HUDEP-2 (cell line): Measurements from ENCODE around the gene NDUFB1.

Experiments used
- DNase-seq, 76 experiments: peaks; one replicate each; lab custom pipeline; 2025; ENCODE audit not compliant: unreplicated experiment in 76 of 76; lab: John Stamatoyannopoulos, UW

Gene NDUFB1

DNA sequence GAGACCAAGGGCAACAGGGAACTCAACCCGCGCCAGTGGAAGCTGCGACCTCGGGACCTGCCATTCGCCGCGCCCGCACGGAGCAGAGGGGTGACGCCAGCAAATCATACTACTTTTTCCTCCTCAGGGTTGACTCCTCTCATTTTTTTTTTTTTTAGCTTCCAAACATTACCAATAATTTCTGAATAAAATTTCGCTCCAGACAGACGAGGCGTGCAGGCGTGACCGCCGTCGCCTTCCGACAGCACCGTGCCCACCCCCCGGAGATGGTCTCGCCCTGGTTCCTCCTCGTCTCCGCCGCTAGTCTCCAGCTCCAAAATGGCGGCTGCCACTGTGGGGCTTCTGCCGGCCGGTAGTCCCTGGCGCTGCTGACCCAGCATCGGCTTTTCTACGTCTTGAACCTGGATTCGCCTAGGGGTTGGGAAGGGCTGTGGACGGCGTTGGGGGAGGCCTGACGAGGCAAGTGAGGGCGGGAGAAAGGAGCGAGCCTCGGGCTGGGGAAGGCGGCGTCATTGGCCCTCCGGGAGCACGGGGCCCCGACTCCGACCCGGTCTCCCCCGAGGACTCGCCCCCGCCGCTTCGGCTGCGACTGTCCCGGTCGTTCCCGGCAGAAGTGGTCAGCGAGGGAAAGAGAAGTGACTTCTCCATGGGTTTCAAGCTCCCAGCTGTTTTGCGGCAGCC is at the start of gene NDUFB1, which contains the start of gene CPSF2:
TSS of gene NDUFB1 (minus strand) at position 37 of the 681 bp plus-strand sequence. CDS start 4,069 bp downstream, outside the sequence.
TSS of gene CPSF2 (plus strand) at position 300 of the 681 bp plus-strand sequence. CDS start 9,016 bp downstream, outside the sequence.
- DNase-seq = peak in 73 of 76 experiments; percentile 5 to 94 (median 70)

DNA sequence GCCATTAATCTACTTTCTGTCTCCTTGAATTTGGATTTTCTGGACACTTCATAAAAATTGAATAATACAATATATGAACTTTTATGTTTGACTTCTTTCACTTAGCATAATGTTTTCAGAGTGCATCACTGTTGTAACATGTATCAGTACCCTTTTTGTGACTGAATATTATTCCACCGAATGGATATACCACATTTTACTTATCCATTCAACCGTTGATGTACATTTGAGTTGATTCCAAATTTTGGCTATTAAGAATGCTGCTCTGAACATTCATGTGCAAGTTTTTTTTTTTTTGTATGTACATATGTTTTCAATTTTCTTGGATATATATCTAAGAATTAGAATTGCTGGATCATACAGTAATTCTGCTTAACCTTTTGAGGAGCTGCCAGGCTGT is 43.5 kb upstream of the NDUFB1 start:
- DNase-seq = no peak

DNA sequence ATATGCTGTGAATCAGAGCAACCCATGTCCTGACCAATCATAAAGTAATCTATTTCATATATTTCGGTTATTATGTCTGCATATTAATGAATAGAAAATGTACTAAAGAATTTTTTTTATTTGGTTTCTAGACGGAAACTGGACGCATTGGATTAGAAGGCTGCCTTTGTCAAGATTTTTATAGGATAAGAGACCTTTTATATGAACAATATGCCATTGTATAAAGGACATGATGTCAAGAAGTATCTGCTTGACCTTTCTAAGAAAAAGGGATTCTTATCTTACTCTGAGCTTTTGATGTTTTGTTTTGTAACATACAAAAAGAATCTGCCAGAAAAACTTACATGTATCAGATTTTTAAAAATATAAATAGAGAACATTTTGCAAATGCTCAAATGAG is 40.0 kb upstream of the NDUFB1 start:
- no peak for DNase-seq

DNA sequence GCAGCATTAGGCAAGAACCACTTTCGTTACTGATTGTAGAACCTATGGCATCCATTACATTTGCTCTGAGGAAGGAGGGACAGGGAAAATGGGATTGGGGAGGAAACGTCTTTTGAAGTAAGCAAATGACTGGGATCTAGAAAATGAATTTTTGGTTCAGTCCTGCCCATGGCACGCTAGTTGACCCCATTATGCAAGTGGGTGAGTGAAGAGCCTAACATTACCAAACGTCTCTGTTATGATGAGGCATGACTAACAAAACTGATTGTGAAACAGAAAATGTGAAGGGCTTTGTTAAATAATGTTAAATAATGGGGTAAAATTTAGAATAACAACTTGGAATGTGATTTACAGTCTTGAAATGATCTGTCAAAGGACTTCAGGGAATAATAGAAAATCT is 39.1 kb upstream of the NDUFB1 start:
- no peak for DNase-seq

DNA sequence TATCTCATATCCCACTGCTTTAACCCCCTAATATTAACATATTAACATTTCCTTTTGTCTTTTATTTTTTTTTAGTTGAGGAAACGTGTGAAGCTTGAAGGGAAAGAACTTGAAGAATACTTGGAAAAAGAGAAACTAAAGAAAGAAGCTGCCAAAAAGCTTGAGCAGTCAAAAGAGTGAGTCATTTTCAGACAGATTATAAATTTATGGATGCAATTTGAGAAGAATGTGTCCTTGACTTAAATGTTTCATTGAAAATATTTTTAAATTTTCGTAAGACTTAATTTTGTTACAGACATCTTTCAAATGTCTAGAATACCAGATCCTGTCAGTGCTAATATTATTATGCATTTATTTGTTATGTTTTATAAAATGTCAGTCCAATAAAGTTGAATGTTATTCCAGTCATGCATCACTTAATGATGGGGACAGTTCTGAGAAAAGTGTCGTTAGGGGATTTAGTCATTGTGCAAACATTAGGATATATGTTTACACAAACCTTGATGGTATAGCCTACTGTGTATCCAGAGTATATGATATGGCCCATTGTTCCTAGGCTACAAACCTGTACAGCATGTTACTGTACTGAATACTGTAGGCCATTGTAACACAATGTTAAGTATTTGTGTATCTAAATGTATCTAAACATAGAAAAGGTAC is 32.9 kb upstream of the NDUFB1 start:
- DNase-seq = no peak

DNA sequence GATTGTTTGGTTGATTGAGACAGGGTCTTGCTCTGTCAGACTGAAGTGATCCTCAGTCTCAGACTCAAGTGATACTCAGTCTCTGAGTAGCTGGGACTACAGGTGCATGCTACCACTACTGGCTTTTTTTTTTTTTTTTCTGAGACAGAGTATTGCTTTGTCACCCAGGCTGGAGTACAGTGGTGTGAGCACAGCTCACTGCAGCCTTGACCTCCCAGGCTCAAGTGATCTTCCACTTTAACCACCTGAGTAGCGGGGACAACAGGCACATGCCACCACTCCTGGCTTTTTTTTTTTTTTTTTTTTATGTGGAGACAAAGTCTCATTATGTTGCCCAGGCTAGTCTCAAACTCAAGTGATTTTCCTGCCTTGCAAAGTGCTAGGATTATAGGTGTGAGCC is 32.1 kb upstream of the NDUFB1 start:
- no peak for DNase-seq

DNA sequence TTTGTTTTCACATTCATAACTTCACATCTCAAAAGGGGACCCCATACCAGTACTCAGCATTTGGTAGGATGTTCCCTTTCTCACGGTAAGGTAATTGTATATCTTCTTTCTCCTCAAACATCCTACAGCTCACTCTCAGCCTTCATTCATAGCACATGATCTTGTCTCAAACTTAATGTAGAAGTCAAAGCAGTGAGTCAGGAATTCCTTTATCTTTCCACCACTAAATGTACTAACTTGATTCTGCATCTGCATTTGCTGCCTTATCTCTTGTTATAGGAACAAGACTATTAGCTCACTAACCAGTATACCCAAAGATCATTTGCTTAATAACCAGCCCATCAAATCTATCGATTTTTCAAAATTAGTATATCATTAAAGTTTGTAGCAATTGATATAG is 23.2 kb upstream of the NDUFB1 start:
- peak in 6 of 76 experiments; percentile 3 to 43 (median 18) for DNase-seq

DNA sequence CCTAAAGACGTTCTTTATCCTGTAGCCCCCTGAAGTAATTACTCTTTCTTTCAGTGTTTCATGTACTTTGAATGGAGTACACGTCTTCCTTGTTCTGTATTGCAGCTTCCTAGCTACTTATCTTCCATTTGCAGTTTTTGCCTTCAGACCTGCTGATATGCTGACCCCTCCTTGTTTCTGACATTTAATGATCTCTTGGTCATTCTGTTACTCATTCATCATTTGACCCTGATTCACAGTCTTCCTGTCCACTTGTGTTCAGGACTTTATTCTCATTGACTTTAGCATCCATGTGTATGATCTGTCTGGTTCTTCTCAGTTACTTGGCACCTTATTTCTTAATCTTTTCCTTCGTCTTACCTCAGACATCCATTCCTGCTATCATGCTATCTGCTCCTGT is 22.5 kb upstream of the NDUFB1 start:
- peak in 2 of 76 experiments; percentile 15 to 23 for DNase-seq

DNA sequence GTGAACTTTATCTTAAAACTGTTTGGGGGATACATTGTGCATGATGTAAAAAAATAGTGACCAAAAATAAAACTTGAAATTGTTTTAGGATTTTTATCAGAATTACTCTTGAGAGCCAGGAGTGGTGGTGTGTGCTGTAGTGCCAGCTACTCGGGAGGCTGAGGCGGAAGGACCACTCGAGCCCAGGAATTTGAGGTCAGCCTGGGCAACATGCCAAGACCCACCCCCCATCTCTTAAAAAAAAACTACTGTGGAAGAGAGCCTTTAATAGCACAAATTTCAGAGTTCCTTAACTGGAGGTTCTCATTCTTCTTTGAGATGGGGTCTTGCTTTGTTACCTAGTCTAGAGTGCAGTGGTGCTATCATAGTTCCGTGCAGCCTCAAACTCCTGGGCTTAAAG is 21.8 kb upstream of the NDUFB1 start:
- DNase-seq = no peak

DNA sequence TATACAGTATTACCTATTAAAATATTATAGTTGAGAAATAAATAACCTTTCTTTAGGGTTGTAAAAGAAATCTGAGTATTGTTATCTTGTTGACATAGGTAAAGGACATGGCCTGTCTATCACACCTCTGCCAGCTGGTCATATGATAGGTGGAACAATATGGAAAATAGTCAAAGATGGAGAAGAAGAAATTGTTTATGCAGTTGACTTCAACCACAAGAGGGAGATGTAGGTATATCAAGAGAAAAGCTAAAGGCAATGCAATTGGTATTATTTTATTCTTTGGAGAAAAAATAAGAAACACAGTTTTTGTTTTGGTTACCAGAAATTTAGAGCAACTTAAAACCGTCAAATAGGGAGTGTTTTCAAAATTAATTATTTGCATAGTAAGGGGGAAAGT is 13.8 kb upstream of the NDUFB1 start:
- peak in 5 of 76 experiments; percentile 5 to 27 (median 6) for DNase-seq

DNA sequence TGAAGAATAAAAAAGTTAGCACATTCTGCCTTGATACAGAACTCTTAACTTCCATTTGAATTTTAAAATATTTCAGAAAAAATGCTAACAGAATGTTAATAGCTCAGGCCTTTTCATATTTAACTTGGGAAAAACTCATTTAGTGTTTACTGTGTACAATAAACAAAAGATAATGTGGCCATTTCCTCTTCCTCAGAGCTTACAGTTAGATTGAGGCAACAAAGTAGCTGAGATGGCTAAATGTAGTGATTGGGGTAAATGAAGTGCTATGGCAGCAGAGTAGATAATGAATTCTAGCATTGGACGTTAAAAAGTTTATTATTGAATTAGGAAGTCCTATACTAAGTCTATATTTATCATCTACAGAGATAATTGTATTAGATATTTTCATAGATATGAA is 12.9 kb upstream of the NDUFB1 start:
- DNase-seq = no peak

DNA sequence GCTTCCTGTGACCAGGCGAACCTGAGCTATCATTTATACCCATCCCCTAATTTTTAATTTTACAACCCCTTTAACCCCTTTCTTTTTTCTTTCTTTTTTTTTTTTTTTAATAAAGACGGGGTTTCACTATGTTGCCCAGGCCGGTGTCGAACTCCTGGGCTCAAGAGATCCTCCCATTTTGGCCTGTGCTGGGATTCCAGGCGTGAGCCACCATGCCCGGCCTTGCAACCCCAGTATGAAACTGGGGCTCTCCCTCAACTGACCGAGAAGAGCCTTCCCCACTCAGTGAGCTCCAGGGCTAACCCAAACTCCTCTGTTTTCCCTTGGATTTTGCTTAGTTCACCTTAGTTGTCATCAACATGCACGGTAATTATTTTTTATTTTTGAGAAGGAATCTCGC is 1.3 kb upstream of the NDUFB1 start:
- peak in 2 of 76 experiments; percentile 3 to 4 for DNase-seq

DNA sequence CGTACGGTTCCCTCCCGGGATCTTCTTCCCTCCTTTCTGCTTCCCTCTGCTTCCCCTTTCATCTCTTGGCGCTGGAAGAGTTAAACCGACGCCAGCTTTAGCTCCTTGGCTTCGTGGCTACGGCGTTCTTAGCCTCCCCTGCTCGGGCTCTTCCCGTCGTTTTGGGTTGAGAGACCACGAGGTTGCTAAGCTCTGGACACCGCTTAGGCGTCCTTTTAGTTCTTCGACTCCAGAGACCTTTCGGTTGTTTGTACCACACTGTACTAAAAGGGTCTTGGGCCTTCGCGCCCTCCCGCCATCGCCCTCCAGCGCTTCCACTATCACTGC is 808 bp upstream of the NDUFB1 start:
- peak in 13 of 76 experiments; percentile 9 to 54 (median 41) for DNase-seq

DNA sequence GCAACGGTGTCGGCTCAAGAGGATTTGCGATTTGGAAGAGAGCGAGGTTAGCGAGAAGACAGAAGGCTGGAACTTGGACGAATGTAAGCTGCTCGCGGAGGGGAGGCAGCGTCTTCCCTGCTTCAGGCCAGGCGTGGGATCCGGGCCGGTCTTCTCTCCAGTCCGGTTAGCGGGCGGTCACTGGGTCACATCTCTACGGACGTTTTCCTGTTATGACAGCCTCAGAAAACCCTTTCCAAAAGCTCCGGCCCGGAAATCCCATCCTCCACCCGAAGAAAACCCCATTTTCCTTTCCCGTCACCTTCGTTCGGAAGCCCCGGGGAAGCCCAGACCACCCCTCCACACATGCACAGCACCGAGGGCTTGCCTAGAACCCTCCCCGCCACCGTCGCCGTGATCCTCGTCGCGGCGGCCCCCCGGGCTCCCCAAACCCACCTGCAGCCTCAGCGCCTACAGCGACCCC is 268 bp downstream of the NDUFB1 start:
- DNase-seq = peak in 4 of 76 experiments; percentile 36 to 75 (median 38)

DNA sequence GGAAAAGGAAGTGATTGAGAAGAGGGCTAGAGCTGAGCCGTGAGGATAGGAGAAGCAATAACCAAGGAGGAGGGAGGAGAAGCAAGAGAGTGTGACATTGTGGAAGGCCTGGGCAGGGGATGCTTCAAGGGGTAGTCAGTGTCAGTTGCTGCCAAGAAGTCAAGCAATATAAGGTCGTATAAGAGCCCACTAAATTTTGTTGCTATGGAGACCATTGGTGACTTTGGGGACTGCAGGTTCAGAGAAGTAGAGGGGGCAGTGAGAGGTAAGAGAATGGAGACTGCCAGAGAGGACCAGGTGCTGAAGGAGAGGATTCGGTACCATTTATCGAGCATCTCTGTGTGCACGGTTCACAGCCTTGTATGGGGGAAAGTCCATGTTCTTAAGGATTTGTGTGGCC is 12.0 kb downstream of the NDUFB1 start:
- no peak for DNase-seq

DNA sequence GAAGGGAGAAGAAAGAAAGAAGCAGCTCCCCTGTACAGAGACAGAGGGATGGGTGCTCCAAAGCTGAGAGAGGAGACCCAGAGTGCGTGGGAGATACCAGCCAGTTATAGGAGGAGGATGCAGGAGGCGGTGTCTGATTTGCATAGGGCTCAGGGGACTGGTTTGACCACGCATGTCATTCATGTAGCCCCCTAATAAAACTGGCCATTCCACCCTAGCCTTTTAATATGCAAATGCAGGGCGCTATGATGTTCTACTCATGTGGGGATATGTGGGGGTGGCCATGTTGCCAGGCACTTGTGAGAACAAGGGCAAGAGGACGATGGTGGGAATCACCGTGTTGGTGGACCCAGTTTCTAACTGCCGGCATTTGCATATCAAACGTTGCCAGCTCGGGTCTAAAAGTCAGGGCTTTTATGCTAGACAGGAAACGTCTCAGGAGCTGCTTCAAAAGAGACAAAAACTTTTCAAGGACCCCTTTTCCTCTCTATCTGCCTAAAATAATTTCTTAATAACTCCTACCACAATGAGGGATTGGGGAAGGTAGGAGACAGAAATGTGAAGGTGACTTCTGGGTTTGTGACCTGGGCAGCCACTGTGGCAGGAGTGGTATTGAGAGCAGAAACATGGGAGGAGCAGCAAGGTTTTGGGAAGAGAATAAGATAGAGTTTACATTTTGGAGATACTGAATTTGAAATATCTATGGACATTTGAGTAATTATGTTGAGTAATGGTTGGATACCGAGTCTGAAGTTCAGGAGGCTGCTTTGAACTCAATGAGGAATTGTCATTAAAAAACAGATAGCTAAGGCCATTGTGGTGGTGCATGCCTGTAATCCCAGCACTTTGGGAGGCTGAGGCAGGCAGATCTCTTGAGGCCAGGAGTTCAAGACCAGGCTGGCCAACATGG is 12.9 kb downstream of the NDUFB1 start:
- no peak for DNase-seq

DNA sequence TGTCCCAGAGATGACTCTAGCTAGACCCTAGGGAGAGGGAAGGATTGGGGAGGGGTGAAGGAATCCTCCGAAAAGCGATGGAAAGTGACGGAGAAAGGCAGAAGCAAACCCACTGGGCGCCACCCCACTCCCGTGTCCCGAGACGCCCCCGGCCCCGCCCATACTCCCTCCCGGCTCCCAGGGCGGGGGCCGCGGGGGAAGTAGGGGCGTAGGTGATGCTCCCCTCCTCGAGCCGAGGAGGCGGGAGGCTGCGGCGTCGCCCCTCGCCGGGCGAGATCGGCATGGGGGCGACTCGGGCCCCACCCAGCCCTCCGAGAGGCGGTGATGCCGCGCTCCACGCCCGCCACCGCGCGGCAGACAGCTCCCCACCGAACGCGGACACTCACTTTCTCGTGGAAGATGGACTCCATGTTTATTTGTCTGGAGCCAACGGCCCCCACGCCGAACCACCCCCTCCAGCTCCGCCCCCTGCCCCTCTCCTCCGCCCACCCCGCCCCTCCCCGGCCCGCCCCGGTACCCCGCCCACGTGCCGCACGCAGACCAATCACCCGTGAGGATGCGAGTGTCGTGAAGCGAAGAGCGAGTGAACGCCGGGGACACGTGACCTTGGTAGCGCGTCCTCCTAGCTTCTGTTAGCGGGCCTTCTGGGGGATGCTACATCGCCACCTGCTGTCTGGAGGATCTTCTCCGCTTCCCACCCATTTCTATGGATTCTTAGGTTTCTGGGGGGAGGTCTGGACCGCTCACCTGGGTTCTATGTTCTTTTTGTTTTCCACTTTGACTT is 15.2 kb downstream of the NDUFB1 start, which contains the start of gene ATXN3:
TSS of gene ATXN3 (minus strand) at position 440 of the 784 bp plus-strand sequence. CDS start at position 410, 30 bp downstream.
- DNase-seq = peak in 75 of 76 experiments; percentile 54 to 96 (median 91)

DNA sequence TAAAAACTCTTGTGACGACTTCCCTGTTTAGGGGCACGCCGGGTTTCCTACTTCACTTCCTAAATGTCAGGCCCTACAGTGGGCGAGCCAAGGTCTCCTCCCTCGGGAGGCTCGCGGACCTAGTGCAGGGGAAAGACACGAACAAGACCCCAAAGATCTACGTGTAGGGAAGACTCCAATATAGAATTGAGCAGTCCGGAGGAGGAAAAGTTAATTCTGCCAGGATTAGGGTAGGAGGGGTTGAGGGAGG is 15.7 kb downstream of the NDUFB1 start:
- peak in 4 of 76 experiments; percentile 28 to 45 (median 36) for DNase-seq

DNA sequence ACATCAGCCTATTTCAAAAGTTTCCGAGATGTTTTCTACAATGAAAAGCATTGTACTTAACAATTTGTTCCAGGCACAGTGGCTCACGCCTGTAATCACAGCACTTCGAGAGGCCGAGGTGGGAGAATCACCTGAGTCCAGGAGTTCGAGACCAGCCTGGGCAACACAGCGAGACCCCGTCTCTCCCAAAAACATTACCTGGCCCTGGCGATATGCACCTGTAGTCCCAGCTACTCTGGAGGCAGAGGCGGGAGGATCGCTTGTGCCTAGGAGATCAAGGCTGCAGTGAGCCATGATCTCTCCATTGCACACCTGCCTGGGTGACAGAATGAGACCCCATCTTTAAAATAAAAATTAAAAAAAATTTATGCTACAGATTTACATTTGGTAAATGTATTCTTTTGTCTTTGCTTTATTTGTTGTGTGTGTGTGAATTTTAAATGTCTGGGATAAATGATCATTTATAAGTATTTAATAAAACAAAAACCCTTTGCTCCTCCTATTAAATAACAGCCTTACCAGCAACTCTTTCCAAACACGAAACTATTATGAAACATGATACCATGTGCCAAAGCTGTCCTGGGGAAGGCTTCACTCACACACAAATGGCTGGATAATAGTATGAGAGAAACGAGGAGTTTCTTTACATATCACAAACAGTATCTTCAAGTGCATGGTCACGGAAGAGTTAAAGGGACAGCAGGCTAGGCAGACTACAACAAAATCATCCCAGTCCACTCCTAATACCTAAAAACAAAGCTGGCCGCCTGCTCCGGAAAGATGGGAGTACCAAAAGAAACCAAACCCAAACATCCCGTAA is 16.2 kb downstream of the NDUFB1 start:
- DNase-seq = peak in 2 of 76 experiments; percentile 2 to 17
